OCI-LY1 (cell line): ENCODE results near the gene RARG.

Experiments used
- H2AFZ ChIP-seq: fragments of 200-600 bp; sonication (generic), shearing (Covaris generic); 2 replicates; pipeline ENCODE4 v1.6.0; 2014; ENCODE audit warnings: antibody characterized with exemption, mild to moderate bottlenecking, low read length
- H3F3A ChIP-seq: fragments of 200-600 bp; sonication (generic), shearing (Covaris generic); 2 replicates; pipeline ENCODE4 v1.6.0; 2014; ENCODE audit warnings: mild to moderate bottlenecking, antibody characterized with exemption, low read length, moderate library complexity; ENCODE audit not compliant: insufficient read depth
- H3K27ac ChIP-seq: fragments of 200-600 bp; sonication (generic); 2 replicates; pipeline ENCODE4 v1.5.1; 2014; ENCODE audit warnings: low read length, mixed run types, mild to moderate bottlenecking, low read depth; ENCODE audit not compliant: poor library complexity, severe bottlenecking
- H3K27me3 ChIP-seq: fragments of 200-600 bp; sonication (generic); 2 replicates; pipeline ENCODE4 v1.6.0; 2014; ENCODE audit warnings: antibody characterized with exemption, mild to moderate bottlenecking, low read length, moderate library complexity; ENCODE audit not compliant: insufficient read depth
- H3K36me3 ChIP-seq: fragments of 200-600 bp; sonication (generic); 2 replicates; pipeline ENCODE4 v1.6.1; 2014; ENCODE audit warnings: mild to moderate bottlenecking, antibody characterized with exemption, low read length, moderate library complexity, mixed read lengths; ENCODE audit not compliant: insufficient read depth
- H3K4me1 ChIP-seq: fragments of 200-600 bp; sonication (generic); 2 replicates; pipeline ENCODE4 v1.5.1; 2014; ENCODE audit warnings: mild to moderate bottlenecking, low read length, moderate library complexity; ENCODE audit not compliant: insufficient read depth, severe bottlenecking
- H3K4me2 ChIP-seq: fragments of 200-600 bp; sonication (generic), shearing (Covaris generic); 2 replicates; pipeline ENCODE4 v1.6.1; 2014; ENCODE audit warnings: low read length
- H3K4me3 ChIP-seq: fragments of 200-600 bp; sonication (generic); 2 replicates; pipeline ENCODE4 v1.5.1; 2014; ENCODE audit warnings: low read length, low read depth, mild to moderate bottlenecking, mixed read lengths; ENCODE audit not compliant: poor library complexity, severe bottlenecking
- H3K79me2 ChIP-seq: fragments of 200-600 bp; shearing (Covaris generic); 2 replicates; pipeline ENCODE4 v1.6.1; 2016; ENCODE audit warnings: mixed run types, low read length, mixed read lengths; ENCODE audit not compliant: insufficient read depth
- H3K9ac ChIP-seq: fragments of 200-600 bp; sonication (generic), shearing (Covaris generic); 2 replicates; pipeline ENCODE4 v1.6.1; 2014; ENCODE audit warnings: mild to moderate bottlenecking, low read length, mixed read lengths
- H3K9me2 ChIP-seq: fragments of 200-600 bp; sonication (generic), shearing (Covaris generic); 2 replicates; pipeline ENCODE4 v1.6.1; 2014; ENCODE audit warnings: low read depth, mild to moderate bottlenecking, low read length, mixed read lengths
- H3K9me3 ChIP-seq: fragments of 200-600 bp; shearing (Covaris generic); 2 replicates; pipeline ENCODE4 v1.6.1; 2014; ENCODE audit warnings: low read length, mixed read lengths
- H4K20me1 ChIP-seq: fragments of 200-600 bp; sonication (generic), shearing (Covaris generic); 2 replicates; pipeline ENCODE4 v1.6.0; 2016; ENCODE audit warnings: mild to moderate bottlenecking, low read length; ENCODE audit not compliant: insufficient read depth
- CTCF ChIP-seq: fragments of 200-600 bp; sonication (generic), shearing (Covaris generic); IDR thresholded peaks from 2 replicates; pipeline ENCODE4 v1.5.1; 2017; ENCODE audit warnings: mild to moderate bottlenecking, antibody characterized with exemption, low read length, moderate library complexity, mixed read lengths
- EZH2 ChIP-seq: fragments of 200-600 bp; sonication (generic), shearing (Covaris generic); IDR thresholded peaks from 2 replicates; pipeline ENCODE4 v1.8.0; 2017; ENCODE audit warnings: borderline replicate concordance, mixed run types, mild to moderate bottlenecking, antibody characterized with exemption, low read length, moderate library complexity, mixed read lengths

RARG gene

GRCh38 chr12:53236443-53237111 lies 4.6 kb upstream of the RARG start:
- no peak overlapping the region for H3K9ac ChIP-seq
- no peak overlapping the region for H3K4me2 ChIP-seq
- H3K36me3 ChIP-seq, result no peaks in the 10 kb centered on the region
- no peak overlapping the region for H3K4me3 ChIP-seq
- no peak for TF ChIP-seq CTCF
- TF ChIP-seq EZH2, result no peak
- H3K4me1 ChIP-seq, result peaks cover 6% of the 10 kb centered on the region
- no peaks in the 10 kb centered on the region for H3K9me2 ChIP-seq
- H3K27ac ChIP-seq, result no peak overlapping the region
- no peaks in the 10 kb centered on the region for H3F3A ChIP-seq
- no peaks in the 10 kb centered on the region; the same call in 1 of the 2 replicates for H3K27me3 ChIP-seq
- no peak overlapping the region for H2AFZ ChIP-seq
- H3K9me3 ChIP-seq, result no peaks in the 10 kb centered on the region
- H4K20me1 ChIP-seq, result no peaks in the 10 kb centered on the region
- H3K79me2 ChIP-seq, result no peaks in the 10 kb centered on the region

GRCh38 chr12:53235742-53236442 lies 3.9 kb upstream of the RARG start:
- H3K27ac ChIP-seq, result no peak overlapping the region
- no peak overlapping the region for H3K9ac ChIP-seq
- peaks cover 3% of the 10 kb centered on the region; the same call in 1 of the 2 replicates for H3K27me3 ChIP-seq
- no peak overlapping the region for H2AFZ ChIP-seq
- no peaks in the 10 kb centered on the region for H3K36me3 ChIP-seq
- no peaks in the 10 kb centered on the region for H3K9me3 ChIP-seq
- no peak overlapping the region for H3K4me2 ChIP-seq
- no peaks in the 10 kb centered on the region for H3K9me2 ChIP-seq
- peaks cover 6% of the 10 kb centered on the region for H3K4me1 ChIP-seq
- H3K79me2 ChIP-seq, result no peaks in the 10 kb centered on the region
- no peak overlapping the region for H3K4me3 ChIP-seq
- no peaks in the 10 kb centered on the region for H3F3A ChIP-seq
- no peaks in the 10 kb centered on the region for H4K20me1 ChIP-seq
- TF ChIP-seq EZH2, result no peak
- no peak for TF ChIP-seq CTCF

- H3K36me3 ChIP-seq, result no peaks in the 10 kb centered on the region
- H3K4me3 ChIP-seq, result no peak overlapping the region
- H3K79me2 ChIP-seq, result no peaks in the 10 kb centered on the region
- H3K4me2 ChIP-seq, result no peak overlapping the region
- H3K4me1 ChIP-seq, result peaks cover 6% of the 10 kb centered on the region
- no peaks in the 10 kb centered on the region for H4K20me1 ChIP-seq
- no peaks in the 10 kb centered on the region for H3K9me2 ChIP-seq
- no peak overlapping the region for H2AFZ ChIP-seq
- no peak overlapping the region for H3K27ac ChIP-seq
- no peaks in the 10 kb centered on the region for H3K9me3 ChIP-seq
- H3K27me3 ChIP-seq, result peaks cover 3% of the 10 kb centered on the region; the same call in 1 of the 2 replicates
- no peak overlapping the region for H3K9ac ChIP-seq
- no peaks in the 10 kb centered on the region for H3F3A ChIP-seq
- no peak for TF ChIP-seq CTCF
- TF ChIP-seq EZH2, result no peak
Measured at GRCh38 chr12:53235164-53235563, 3.2 kb upstream of the RARG start.
